ENCODE data around the gene ITGA3.

ITGA3 gene

GRCh38 chr17:50087246-50087911, 31.5 kb downstream of the ITGA3 start:
- 52 to 56% methylated on average over 9 to 10 of the region's 10 CpGs for WGBS, 2 experiments (ENCODE audit: insufficient coverage in 2 of 2)
- no peak overlapping the region for H3K27ac ChIP-seq (ENCODE audit: low read depth, low read length, severe bottlenecking)
- peaks cover 49% of the 10 kb centered on the region for H3K36me3 ChIP-seq (ENCODE audit: control insufficient read depth, insufficient read depth, low read length)

GRCh38 chr17:50087912-50088405, 32.0 kb downstream of the ITGA3 start:
- no peaks in the 10 kb centered on the region for H3K4me1 ChIP-seq (ENCODE audit: control insufficient read depth, insufficient read depth, low read length, poor library complexity, severe bottlenecking)
- H3K4me3 ChIP-seq (ENCODE audit: extremely low read depth, insufficient read depth, low read length, poor library complexity, severe bottlenecking) = no peak overlapping the region
- no peak overlapping the region for H3K27ac ChIP-seq (ENCODE audit: low read depth, low read length, severe bottlenecking)
- H3K36me3 ChIP-seq (ENCODE audit: control insufficient read depth, insufficient read depth, low read length) = peaks cover 46% of the 10 kb centered on the region
- no peaks in the 10 kb centered on the region for H3K9me3 ChIP-seq (ENCODE audit: control insufficient read depth, low read length)
- WGBS, 2 experiments (ENCODE audit: insufficient coverage in 2 of 2) = 94 to 97% methylated on average over 7 to 14 of the region's 19 CpGs

More at GRCh38 chr17:50087246-50087911, 31.5 kb downstream of the ITGA3 start:
- H3K9me3 ChIP-seq (ENCODE audit: control insufficient read depth, low read length) = no peaks in the 10 kb centered on the region
- no peaks in the 10 kb centered on the region for H3K4me1 ChIP-seq (ENCODE audit: control insufficient read depth, insufficient read depth, low read length, poor library complexity, severe bottlenecking)
- no peak overlapping the region for H3K4me3 ChIP-seq (ENCODE audit: extremely low read depth, insufficient read depth, low read length, poor library complexity, severe bottlenecking)

GRCh38 chr17:50088952-50089825, 33.3 kb downstream of the ITGA3 start:
- WGBS, 2 experiments (ENCODE audit: insufficient coverage in 2 of 2) = 89 to 95% methylated on average over 20 of the region's 25 CpGs
- Histone ChIP-seq H3K27ac (ENCODE audit: low read depth, low read length, severe bottlenecking) (no peak overlapping the region), H3K36me3 (ENCODE audit: control insufficient read depth, insufficient read depth, low read length) (peaks cover 39% of the 10 kb centered on the region), H3K4me3 (ENCODE audit: extremely low read depth, insufficient read depth, low read length, poor library complexity, severe bottlenecking) (no peak overlapping the region), H3K4me1 (ENCODE audit: control insufficient read depth, insufficient read depth, low read length, poor library complexity, severe bottlenecking) (no peaks in the 10 kb centered on the region), H3K9me3 (ENCODE audit: control insufficient read depth, low read length) (no peaks in the 10 kb centered on the region)

GRCh38 chr17:50090071-50090470, 34.2 kb downstream of the ITGA3 start:
- 83 to 87% methylated on average over 4 to 6 of the region's 6 CpGs for whole genome bisulfite sequencing, 2 experiments (ENCODE audit: insufficient coverage in 2 of 2)
- peaks cover 32% of the 10 kb centered on the region for H3K36me3 ChIP-seq (ENCODE audit: control insufficient read depth, insufficient read depth, low read length)
- H3K4me1 ChIP-seq (ENCODE audit: control insufficient read depth, insufficient read depth, low read length, poor library complexity, severe bottlenecking) = no peaks in the 10 kb centered on the region
- H3K9me3 ChIP-seq (ENCODE audit: control insufficient read depth, low read length) = no peaks in the 10 kb centered on the region
- no peak overlapping the region for H3K4me3 ChIP-seq (ENCODE audit: extremely low read depth, insufficient read depth, low read length, poor library complexity, severe bottlenecking)
- H3K27ac ChIP-seq (ENCODE audit: low read depth, low read length, severe bottlenecking) = no peak overlapping the region

- no peak overlapping the region for H3K4me3 ChIP-seq (ENCODE audit: extremely low read depth, insufficient read depth, low read length, poor library complexity, severe bottlenecking)
- no peak overlapping the region for H3K27ac ChIP-seq (ENCODE audit: low read depth, low read length, severe bottlenecking)
- H3K36me3 ChIP-seq (ENCODE audit: control insufficient read depth, insufficient read depth, low read length) = peaks cover 27% of the 10 kb centered on the region
- no peaks in the 10 kb centered on the region for H3K4me1 ChIP-seq (ENCODE audit: control insufficient read depth, insufficient read depth, low read length, poor library complexity, severe bottlenecking)
- no peaks in the 10 kb centered on the region for H3K9me3 ChIP-seq (ENCODE audit: control insufficient read depth, low read length)
- WGBS, 2 experiments (ENCODE audit: insufficient coverage in 2 of 2) = 80 to 89% methylated on average over 14 of the region's 15 CpGs
Observed at GRCh38 chr17:50090971-50091917, 35.3 kb downstream of the ITGA3 start.

GRCh38 chr17:50091918-50092285, 36.0 kb downstream of the ITGA3 start:
- no peaks in the 10 kb centered on the region for H3K9me3 ChIP-seq (ENCODE audit: control insufficient read depth, low read length)
- peaks cover 24% of the 10 kb centered on the region for H3K36me3 ChIP-seq (ENCODE audit: control insufficient read depth, insufficient read depth, low read length)
- H3K4me3 ChIP-seq (ENCODE audit: extremely low read depth, insufficient read depth, low read length, poor library complexity, severe bottlenecking) = no peak overlapping the region
- no peak overlapping the region for H3K27ac ChIP-seq (ENCODE audit: low read depth, low read length, severe bottlenecking)
- 75% methylated on average over 1 of the region's 2 CpGs; no CpG with 5 or more reads in 1 of the 2 experiments for WGBS, 2 experiments (ENCODE audit: insufficient coverage in 2 of 2)
- H3K4me1 ChIP-seq (ENCODE audit: control insufficient read depth, insufficient read depth, low read length, poor library complexity, severe bottlenecking) = no peaks in the 10 kb centered on the region

GRCh38 chr17:50093246-50093645, 37.3 kb downstream of the ITGA3 start:
- H3K36me3 ChIP-seq (ENCODE audit: control insufficient read depth, insufficient read depth, low read length) = peaks cover 20% of the 10 kb centered on the region
- no peaks in the 10 kb centered on the region for H3K4me1 ChIP-seq (ENCODE audit: control insufficient read depth, insufficient read depth, low read length, poor library complexity, severe bottlenecking)
- H3K9me3 ChIP-seq (ENCODE audit: control insufficient read depth, low read length) = no peaks in the 10 kb centered on the region
- 86 to 88% methylated on average over 2 to 3 of the region's 3 CpGs for WGBS, 2 experiments (ENCODE audit: insufficient coverage in 2 of 2)
- H3K27ac ChIP-seq (ENCODE audit: low read depth, low read length, severe bottlenecking) = no peak overlapping the region
- H3K4me3 ChIP-seq (ENCODE audit: extremely low read depth, insufficient read depth, low read length, poor library complexity, severe bottlenecking) = no peak overlapping the region

GRCh38 chr17:50093807-50094206, 37.9 kb downstream of the ITGA3 start:
- Histone ChIP-seq H3K36me3 (ENCODE audit: control insufficient read depth, insufficient read depth, low read length) (peaks cover 15% of the 10 kb centered on the region), H3K27ac (ENCODE audit: low read depth, low read length, severe bottlenecking) (no peak overlapping the region), H3K9me3 (ENCODE audit: control insufficient read depth, low read length) (no peaks in the 10 kb centered on the region), H3K4me3 (ENCODE audit: extremely low read depth, insufficient read depth, low read length, poor library complexity, severe bottlenecking) (no peak overlapping the region), H3K4me1 (ENCODE audit: control insufficient read depth, insufficient read depth, low read length, poor library complexity, severe bottlenecking) (no peaks in the 10 kb centered on the region)
- WGBS, 2 experiments (ENCODE audit: insufficient coverage in 2 of 2) = 20 to 25% methylated on average over 1 to 2 of the region's 3 CpGs

GRCh38 chr17:50094243-50094752, 38.4 kb downstream of the ITGA3 start:
- WGBS, 2 experiments (ENCODE audit: insufficient coverage in 2 of 2) = 4% methylated on average over 11 to 19 of the region's 21 CpGs
- Histone ChIP-seq H3K4me3 (ENCODE audit: extremely low read depth, insufficient read depth, low read length, poor library complexity, severe bottlenecking) (peak overlapping the region; percentile 95), H3K27ac (ENCODE audit: low read depth, low read length, severe bottlenecking) (peak overlapping the region; percentile 16)

More at GRCh38 chr17:50094243-50094752, 38.4 kb downstream of the ITGA3 start:
- no peaks in the 10 kb centered on the region for H3K4me1 ChIP-seq (ENCODE audit: control insufficient read depth, insufficient read depth, low read length, poor library complexity, severe bottlenecking)
- peaks cover 12% of the 10 kb centered on the region for H3K36me3 ChIP-seq (ENCODE audit: control insufficient read depth, insufficient read depth, low read length)
- no peaks in the 10 kb centered on the region for H3K9me3 ChIP-seq (ENCODE audit: control insufficient read depth, low read length)

Data from mesodermal cell (in vitro differentiated cells).